Measurements from ENCODE around the gene ZNF296.

The ZNF296 gene

DNA sequence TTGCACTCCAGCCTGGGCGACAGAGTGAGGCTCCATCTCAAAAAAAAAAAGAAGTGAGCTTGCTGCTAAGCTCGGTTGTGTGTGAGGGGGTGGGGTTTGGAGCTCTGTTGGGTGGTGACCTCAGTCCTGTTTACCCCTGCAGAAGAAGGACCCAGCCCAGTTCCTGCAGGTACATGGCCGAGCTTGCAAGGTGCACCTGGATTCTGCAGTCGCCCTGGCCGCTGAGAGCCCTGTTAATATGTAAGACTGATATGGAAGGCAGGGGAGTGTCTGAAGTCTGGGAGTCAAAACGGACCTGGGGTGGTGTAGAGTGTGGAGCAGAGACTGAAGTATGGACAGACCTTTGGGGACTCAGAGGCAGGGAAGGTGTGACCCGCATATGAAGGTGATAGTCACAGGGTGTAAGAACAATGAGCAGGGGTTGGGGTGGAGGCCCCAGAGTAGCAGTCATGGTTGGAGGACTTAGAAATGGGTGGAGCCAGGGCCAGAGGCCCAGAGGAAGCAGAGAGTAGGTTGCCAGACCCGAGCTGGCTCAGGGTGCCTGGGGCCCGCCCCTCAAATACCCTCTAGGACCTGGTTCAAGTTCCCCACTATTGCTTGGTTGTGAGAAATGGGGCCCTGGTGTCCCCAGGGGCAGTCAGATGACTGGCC is 24.2 kb downstream of the ZNF296 start:
- no peak for DNase-seq

DNA sequence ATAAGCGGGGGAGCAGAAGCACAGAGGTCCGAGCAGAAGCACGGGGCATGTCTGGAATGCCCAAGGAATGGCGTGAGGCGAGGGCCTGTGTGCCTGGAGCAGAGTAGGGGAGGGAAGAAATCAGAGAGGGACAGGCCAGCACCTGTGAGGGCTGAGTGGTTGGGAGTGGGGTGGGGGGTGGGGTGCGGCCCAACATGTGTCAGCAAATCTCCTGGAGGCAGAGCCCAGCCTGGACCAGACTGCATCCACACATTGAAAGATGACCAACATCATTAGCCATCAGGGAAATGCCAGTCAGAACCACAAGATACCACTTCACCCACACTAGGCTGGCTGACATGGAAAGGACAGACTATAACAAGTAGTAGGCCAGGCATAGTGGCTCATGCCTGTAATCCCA is 26.2 kb downstream of the ZNF296 start:
- DNase-seq = no peak

DNA sequence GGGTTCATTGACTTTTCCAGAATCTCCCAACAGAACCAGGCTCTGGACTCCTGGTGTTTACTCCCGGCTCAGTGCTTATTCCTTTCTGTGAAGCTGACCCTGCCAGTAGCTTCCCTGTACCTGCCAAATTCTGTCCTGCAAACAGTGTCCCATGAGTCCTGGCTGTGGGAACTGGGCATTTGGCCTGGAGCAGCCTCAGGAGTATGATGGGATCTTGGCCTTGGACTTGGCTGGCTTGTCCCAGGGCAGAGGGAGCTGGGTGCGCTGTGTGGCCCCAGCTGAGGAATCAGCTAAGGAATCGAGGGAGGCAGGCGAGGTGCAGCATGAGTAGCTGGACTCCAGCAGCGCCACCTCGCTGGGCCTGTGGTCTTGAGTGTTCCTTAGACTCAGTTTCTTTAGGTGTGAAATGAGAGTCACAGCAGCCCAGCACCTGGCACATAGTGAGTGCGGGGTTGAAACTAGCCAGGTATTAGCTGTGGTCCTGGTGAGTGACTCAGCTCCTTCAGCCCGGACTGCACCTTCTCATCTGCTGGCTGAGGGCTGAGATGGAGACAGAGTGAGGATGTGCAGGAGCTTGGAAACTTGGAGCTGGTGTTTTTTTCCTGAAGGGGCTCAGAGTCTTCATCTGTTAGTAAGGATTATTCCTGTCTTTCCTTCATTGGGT is 27.1 kb downstream of the ZNF296 start:
- DNase-seq = peak; percentile 75

DNA sequence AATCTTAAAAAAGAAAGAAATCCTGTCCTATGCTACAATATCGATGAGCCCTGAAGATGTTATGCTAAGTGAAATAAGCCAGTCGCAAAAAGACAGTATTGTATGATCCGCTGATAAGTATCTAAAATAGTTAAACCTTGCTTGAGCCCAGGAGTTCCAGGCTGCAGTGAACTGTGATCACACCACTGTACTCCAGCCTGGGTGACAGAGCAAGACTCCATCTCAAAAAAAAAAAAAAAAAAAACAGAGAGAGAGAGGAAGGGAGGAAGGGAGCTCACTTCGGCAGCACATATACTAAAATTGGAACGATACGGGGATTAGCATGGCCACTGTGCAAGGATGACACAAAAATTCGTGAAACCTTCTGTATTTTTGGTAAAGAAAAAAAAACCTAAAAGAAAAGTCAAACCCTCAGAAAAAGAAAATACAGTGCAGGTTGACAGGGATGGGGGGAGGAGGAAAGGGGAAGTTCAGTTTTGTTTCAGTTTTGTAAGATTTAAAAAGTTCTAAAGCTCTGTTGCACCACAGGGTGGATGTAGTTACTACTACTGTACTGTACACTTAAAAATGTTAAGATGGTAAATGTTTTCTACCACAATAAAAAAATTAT is 29.0 kb downstream of the ZNF296 start:
- DNase-seq = no peak

DNA sequence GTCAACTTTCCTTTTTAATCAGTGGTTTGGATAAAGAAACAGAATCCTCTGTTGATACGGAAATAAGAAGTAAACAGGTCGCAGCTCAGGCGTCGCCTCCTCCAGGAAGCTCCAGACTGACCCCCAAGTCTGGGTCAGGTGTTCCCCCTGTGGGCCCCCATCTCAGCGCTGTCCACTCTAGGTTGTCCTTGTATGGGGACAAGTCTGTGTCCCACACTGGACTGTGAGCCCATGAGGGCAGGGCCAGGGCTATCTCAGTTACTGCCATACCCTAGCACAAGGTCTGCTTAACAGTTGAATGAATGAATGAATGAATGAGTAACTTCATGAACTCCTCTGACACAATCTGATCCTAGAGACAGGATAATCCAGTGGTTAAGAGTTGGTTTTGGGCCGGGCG is 29.9 kb downstream of the ZNF296 start:
- no peak for DNase-seq

DNA sequence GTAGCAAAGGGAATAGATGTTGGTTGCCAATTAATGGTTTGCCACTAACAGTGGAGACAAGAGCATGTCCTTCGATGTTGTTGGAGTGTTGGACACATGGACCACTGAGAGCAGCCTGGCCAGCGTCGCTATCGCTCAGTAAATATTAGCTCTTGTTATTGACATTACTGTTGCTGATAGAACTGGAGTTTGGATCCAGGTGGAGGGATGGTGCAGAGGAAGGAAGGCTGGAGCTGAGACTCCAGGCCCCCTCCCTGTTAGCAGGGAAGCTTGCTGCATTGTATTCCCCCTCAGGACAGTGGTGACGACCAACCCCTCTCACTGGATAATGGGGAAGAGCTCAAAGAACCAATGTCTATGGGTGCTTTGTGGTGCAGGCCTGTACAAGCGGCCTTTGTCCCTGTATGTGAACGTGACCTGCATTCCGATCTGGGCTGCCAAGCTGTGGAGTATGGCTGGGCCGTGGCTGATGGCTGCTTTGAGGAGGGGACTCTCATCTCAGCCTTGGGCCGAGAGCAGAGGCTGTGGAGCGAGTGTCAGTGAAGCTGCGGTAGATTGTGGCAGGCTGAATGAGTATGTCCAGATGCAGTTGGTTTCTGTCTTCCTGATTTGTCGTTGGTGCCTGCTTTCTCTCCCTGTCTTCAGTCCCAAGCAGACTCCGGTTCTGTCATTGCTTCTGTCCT is 30.5 kb downstream of the ZNF296 start:
- DNase-seq = no peak

DNA sequence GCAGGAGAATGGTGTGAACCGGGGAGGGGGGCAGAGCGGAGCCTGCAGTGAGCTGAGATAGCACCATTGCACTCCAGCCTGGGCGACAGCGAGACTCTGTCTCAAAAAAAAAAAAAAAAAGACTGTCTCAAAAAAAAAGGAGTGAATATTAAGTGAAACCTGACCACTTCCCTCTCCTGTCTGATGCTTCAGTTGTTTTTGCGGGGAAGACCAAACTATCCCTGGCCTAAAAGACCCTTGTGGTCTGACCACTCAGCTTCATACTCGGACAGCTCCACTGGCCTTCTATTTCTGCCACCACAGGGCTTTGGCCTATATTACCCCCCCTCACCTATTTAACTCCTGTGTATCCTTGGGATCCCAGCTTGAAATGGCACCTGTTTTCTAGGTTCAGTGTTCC is 35.2 kb downstream of the ZNF296 start:
- no peak for DNase-seq

DNA sequence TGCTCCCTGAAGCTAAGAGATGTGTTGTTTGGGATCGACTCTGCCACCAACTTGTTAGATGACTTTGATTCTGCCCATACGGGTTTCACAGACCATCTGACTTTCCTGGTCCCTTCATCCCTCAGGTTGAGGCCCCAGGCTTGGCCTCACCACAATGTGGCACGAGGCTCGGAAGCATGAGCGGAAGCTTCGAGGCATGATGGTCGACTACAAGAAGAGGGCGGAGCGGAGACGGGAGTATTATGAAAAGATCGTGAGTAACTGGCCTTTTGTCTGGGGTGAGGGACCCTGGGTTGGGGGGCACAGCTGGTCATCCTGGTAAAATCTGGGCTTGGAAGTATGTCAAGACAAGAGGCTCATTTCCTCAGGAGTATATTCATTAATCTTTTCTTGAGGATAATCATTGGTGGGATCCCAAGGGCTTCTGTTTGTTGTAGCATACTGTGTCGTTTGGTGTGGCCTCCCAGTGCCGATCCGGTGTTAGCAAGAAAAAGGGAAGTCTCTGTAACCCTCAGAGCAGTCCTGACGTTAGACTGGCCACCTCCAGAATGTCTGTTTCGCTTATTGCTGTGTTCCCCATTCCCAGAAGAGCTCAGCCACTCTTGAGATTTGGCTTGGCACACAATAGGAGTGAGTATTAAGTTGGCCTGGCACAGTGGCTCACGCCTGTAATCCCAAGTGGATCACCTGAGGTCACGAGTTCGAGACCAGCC is 36.1 kb downstream of the ZNF296 start:
- DNase-seq = no peak

DNA sequence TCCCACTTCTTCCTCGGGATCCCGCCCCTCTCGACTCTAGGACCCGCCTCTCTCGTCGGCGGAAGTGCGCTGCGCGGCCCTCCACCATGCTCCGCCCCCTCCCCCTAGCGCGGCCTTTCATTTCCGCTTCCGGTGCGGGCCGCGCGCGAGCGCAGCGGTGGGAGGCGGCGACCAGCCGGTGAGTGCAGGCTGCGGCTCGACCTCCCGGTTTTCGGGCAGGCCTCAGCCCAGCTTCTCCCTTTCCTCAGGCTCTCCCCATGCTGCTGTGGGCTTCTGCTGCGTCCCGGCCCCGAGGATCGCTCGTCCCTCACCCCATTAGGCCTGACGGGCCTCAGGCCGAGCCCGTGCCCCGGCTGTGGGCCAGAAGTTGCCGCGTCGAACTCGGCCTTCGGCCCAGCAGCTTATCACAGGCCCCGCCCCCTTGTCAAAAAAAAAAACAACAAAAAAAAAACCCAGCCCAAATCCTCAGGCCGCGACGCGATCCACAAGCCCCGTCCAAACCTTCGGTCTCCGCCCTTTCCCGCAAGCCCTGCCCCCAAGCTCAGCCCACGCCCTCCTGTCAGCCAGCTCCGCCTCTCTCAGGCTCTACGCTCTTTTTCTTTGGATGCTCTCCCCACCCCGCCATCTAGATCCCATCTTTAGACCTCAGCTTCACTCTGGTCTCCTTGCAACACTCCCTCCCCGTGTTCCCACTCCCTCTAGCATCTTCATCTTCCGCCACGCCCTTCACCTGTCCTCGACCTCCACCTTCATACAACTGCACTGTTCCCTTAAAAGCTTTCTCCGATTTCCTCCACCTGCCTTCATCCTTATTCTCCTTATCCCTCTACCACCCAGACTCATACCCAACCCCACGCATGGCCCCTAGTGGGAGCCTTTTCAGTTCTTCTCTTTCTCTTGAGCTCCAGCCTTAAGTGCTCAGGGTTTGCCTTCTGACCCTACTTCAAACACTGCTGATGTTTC is 37.1 kb downstream of the ZNF296 start, which contains the start of gene CLASRP:
CLASRP (plus strand) TSS at position 115 of the 963 bp plus-strand sequence. CDS start 1,168 bp downstream, outside the sequence.
- peak; percentile 90 for DNase-seq

DNA sequence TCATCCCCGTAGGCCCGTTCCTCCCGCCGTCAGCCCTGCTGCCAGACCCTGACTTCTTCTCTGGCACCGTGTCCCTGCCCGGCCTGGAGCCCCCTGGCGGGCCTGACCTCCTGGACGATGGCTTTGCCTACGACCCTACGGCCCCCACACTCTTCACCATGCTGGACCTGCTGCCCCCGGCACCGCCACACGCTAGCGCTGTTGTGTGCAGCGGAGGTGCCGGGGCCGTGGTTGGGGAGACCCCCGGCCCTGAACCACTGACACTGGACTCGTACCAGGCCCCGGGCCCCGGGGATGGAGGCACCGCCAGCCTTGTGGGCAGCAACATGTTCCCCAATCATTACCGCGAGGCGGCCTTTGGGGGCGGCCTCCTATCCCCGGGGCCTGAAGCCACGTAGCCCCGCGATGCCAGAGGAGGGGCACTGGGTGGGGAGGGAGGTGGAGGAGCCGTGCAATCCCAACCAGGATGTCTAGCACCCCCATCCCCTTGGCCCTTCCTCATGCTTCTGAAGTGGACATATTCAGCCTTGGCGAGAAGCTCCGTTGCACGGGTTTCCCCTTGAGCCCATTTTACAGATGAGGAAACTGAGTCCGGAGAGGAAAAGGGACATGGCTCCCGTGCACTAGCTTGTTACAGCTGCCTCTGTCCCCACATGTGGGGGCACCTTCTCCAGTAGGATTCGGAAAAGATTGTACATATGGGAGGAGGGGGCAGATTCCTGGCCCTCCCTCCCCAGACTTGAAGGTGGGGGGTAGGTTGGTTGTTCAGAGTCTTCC is 38.7 kb downstream of the ZNF296 start:
- no peak for DNase-seq

DNA sequence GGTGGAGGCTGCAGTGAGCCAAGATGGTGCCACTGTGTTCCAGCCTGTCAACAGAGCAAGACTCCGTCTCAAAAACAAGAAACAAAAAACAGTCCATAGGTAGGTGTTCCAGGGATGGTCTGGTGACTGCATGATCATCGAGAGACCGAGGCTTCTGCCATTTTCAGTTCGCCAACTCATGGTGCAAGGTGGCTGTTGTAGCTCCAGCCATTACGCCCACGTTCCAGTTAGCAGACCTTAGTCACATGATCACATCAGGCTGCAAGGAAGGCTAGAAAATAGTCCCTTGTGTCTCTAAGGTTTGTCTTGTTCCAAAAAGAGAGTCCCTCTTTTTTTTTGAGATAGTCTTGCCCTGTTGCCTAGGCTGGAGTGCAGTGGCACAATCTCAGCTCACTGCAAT is 40.5 kb downstream of the ZNF296 start:
- DNase-seq = no peak

DNA sequence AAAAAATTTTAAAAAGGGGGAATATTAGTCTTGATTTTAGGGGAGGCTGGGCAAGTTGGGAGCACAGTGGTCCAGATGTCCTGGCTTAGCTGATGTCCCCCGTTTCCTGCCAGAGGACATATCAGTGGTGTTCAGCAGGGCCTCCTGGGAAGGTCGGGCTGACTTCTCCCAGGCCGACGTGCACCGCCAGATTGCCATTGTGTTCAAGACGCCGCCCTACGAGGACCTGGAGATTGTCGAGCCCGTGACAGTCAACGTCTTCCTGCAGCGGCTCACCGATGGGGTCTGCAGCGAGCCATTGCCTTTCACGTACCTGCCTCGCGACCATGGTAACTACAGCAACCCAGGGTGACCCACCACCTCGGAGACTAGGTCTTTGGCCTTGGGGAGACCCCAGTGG is 43.9 kb downstream of the ZNF296 start:
- DNase-seq = no peak

DNA sequence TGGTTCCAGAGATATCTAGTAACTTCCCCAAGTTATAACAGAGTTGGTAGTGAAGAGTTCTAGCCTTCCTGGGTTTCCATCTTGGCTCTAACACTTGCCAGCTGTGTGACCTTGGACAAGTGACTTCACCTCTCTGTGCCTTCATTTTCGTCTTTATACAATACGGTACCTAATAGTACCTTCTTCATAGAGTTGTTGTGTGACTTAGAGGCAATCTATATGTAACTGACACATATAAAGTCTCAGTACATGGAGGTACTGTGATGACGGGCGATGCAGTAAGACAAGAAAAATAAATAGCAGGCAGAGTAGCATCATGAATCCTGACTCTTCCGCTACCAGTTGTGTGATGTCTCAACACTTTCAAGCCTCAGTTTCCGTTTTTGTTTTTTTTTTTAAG is 45.5 kb downstream of the ZNF296 start:
- no peak for DNase-seq

DNA sequence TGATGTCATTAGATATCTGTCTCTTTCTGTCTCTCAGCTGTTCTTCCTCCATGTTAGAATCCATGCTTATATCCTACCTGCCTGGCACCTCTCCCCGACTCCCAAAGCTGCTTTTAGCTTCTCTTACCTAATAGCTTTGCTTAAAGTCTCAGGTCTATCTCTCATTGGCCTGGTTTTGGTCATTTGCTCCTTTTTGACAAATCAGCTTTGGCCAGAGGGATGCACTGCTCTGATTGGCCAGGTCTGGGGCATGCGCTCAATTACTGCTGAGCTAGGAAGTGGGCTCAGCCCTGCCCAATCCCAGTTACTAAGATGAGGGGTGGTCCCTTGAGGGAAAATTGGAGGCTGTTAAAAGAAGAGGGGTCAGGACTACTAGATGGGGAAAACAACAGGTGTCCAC is 48.9 kb downstream of the ZNF296 start:
- no peak for DNase-seq

DNA sequence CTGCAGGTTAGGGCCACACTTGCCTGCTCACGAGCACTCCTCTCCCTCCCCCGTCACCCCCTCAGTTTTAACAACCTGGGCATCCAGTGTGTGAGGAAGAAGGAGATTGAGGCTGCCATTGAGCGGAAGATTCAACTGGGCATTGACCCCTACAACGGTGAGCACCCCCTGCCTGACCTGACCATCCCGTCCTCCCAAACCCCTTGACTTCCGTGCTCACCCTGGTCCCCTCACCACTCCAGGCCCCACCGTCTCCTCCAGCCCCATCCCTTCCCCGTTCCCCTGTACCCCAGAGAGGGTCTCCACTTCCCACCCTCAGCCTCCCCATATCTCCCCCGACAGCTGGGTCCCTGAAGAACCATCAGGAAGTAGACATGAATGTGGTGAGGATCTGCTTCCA is 51.0 kb downstream of the ZNF296 start:
- no peak for DNase-seq

DNA sequence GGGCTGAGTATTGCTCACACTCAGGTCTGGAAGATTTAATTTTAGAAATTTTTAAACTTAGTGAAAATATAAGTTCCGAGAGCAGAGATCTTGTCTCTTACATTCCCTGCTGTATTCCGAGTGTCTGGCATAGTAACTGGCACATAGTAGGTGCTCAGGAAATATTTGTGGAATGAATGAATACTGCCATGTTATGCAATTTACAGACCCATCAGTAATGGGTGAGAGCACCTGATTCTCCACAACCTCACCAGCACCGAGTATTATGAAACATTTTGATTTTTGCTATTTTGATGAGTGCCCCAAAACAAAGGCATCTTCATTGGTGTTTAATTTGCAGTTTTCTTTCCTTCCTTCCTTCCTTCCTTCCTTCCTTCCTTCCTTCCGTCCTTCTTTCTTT is 53.2 kb downstream of the ZNF296 start:
- DNase-seq = no peak

DNA sequence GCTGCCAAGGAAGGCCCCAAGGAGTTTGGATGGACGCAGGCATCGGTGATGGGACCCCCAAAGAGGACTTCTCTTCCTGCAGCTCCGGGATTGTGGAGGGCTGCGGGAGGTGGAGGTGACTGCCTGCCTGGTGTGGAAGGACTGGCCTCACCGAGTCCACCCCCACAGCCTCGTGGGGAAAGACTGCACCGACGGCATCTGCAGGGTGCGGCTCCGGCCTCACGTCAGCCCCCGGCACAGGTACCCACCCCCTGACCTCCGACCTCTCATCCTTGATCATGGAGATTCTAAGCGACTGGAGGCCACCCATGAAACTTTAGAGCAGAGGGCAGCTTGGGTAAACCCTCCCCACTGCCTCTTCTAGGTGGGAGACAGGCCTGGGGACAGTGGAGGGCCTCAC is 54.3 kb downstream of the ZNF296 start:
- DNase-seq = no peak
